HL-60 (cell line): ENCODE measurements around the gene ARAP3.

ENCODE experiments used
- GABPA ChIP-seq: IDR thresholded peaks from 2 replicates; pipeline ENCODE4 v1.6.1; 2012; ENCODE audit warnings: low read depth
- POLR2AphosphoS5 ChIP-seq: IDR thresholded peaks from 2 replicates; pipeline ENCODE4 v1.6.1; 2012; ENCODE audit warnings: low read depth
- SPI1 ChIP-seq: IDR thresholded peaks from 2 replicates; pipeline ENCODE4 v1.6.1; 2012; ENCODE audit warnings: low read depth, mild to moderate bottlenecking, borderline replicate concordance
- TF ChIP-seq, protein P1 (sequence below): IDR thresholded peaks from 2 replicates; pipeline ENCODE4 v1.6.1; 2012; ENCODE audit warnings: low read depth; ENCODE audit not compliant: insufficient replicate concordance
- TF ChIP-seq, protein P2 (sequence below): IDR thresholded peaks from one replicate; pipeline ENCODE4 v1.5.1; 2011; ENCODE audit warnings: low read length, control low read depth, inconsistent platforms; ENCODE audit not compliant: insufficient read depth

DNA sequence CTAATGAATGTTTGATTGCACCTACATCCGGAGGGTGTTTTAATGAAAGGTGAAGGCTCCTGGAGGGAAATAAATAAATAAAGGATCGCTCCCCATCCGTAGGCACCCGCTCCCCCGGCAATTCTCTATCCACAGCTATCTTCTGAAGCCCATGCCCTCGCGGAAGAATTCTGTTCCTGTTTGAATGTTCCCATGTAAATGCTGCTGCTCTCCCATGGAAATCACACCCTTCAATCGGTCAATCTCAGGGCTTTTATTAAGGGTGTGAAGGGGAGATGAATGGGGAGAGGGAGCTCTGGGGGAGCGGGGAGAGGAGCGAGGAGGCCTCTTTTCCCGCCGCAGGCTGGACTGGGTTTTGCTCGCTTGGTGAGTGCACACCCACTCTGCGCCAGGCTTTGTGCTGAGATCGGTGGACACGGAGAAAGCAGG is 21.1 kb upstream of the ARAP3 start:
- TF ChIP-seq POLR2AphosphoS5: no peak
- TF ChIP-seq, protein P1, sequence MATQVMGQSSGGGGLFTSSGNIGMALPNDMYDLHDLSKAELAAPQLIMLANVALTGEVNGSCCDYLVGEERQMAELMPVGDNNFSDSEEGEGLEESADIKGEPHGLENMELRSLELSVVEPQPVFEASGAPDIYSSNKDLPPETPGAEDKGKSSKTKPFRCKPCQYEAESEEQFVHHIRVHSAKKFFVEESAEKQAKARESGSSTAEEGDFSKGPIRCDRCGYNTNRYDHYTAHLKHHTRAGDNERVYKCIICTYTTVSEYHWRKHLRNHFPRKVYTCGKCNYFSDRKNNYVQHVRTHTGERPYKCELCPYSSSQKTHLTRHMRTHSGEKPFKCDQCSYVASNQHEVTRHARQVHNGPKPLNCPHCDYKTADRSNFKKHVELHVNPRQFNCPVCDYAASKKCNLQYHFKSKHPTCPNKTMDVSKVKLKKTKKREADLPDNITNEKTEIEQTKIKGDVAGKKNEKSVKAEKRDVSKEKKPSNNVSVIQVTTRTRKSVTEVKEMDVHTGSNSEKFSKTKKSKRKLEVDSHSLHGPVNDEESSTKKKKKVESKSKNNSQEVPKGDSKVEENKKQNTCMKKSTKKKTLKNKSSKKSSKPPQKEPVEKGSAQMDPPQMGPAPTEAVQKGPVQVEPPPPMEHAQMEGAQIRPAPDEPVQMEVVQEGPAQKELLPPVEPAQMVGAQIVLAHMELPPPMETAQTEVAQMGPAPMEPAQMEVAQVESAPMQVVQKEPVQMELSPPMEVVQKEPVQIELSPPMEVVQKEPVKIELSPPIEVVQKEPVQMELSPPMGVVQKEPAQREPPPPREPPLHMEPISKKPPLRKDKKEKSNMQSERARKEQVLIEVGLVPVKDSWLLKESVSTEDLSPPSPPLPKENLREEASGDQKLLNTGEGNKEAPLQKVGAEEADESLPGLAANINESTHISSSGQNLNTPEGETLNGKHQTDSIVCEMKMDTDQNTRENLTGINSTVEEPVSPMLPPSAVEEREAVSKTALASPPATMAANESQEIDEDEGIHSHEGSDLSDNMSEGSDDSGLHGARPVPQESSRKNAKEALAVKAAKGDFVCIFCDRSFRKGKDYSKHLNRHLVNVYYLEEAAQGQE: no peak
- TF ChIP-seq GABPA: no peak
- TF ChIP-seq, protein P2, sequence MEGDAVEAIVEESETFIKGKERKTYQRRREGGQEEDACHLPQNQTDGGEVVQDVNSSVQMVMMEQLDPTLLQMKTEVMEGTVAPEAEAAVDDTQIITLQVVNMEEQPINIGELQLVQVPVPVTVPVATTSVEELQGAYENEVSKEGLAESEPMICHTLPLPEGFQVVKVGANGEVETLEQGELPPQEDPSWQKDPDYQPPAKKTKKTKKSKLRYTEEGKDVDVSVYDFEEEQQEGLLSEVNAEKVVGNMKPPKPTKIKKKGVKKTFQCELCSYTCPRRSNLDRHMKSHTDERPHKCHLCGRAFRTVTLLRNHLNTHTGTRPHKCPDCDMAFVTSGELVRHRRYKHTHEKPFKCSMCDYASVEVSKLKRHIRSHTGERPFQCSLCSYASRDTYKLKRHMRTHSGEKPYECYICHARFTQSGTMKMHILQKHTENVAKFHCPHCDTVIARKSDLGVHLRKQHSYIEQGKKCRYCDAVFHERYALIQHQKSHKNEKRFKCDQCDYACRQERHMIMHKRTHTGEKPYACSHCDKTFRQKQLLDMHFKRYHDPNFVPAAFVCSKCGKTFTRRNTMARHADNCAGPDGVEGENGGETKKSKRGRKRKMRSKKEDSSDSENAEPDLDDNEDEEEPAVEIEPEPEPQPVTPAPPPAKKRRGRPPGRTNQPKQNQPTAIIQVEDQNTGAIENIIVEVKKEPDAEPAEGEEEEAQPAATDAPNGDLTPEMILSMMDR: no peak
- no peak for TF ChIP-seq SPI1
